Stimulated activated CD4-positive, alpha-beta T cell treated with anti-CD3 and anti-CD28 coated beads, Interleukin-4, amount 100 ng/mL, for 24 hours (primary cell): ENCODE measurements around the gene THSD4.
"Not testable (repeated sequence)": the region's sequence is repeated elsewhere in the genome, so short reads cannot be mapped to it uniquely, and the experiment has no call there.

Experiments
- DNase-seq: peaks from one replicate; pipeline ENCODE4 v3.0.0-alpha.2; 2020

Gene THSD4

DNA sequence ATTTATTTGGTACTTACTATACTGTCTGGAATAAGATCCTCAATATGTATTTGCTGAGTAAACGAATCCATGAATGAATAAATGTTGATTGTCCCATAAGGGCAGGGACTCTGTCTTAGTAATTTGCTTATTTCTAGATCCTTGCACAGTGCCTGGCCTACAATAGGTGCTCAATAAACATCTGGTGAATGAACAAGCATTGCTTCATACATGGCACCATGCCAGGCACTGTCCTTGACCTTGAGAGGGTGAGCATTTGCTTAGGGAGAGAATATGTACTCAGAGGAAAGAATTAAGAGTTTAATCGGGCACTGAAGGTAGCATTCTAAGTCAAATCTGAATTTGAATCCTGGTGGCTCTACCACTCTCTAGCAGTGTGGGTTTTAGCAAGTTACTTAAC lies 282.1 kb downstream of the THSD4 start:
- DNase-seq: no peak

DNA sequence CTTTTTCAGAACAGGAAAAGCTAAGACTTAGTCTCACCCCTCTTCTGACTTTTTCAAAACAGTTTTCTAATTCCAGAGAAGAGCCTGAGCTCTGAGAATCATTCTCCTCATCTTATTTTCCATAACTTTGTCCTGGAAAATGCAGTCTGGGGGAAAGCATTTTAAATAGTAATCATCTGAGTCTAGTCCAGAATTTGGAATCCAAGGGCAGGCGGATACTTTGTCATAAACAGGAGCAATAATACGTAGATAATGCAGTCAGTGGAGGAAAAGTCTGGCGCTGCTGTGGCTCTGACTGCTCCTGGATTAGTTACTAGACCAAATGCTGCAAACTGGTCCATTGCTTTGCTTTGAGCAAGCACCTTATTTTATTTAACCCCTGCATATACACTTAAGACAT lies 285.0 kb downstream of the THSD4 start:
- DNase-seq: no peak

DNA sequence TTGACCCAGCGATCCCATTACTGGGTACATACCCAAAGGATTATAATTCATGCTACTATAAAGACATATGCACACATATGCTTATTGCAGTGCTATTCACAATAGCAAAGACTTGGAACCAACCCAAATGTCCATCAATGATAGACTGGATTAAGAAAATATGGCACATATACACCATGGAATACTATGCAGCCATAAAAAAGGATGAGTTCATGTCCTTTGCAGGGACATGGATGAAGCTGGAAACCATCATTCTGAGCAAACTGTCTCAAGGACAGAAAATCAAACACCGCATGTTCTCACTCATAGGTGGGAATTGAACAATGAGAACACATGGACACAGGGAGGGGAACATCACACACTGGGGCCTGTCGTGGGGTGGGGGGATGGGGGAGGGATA lies 286.5 kb downstream of the THSD4 start:
- not testable (repeated sequence) for DNase-seq

DNA sequence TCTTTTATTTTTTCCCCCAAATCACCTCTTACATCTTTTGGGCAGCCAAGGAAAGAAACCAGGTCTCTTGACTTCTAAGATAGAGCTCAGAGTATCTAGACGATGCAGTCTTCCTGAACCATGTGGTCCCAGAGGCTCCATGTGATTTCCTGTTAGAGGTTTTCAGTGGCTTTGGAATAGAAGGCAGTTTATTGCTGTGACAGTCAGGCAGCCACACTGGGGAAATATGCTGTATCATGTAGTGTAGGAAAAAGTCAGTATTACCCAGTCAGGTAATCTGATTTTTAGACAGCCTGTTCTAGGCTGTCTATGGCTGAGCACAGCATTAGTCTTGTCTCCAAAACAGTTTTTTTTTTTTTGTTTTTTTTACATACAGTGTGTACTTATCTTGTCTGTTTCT lies 294.3 kb downstream of the THSD4 start:
- DNase-seq: no peak

DNA sequence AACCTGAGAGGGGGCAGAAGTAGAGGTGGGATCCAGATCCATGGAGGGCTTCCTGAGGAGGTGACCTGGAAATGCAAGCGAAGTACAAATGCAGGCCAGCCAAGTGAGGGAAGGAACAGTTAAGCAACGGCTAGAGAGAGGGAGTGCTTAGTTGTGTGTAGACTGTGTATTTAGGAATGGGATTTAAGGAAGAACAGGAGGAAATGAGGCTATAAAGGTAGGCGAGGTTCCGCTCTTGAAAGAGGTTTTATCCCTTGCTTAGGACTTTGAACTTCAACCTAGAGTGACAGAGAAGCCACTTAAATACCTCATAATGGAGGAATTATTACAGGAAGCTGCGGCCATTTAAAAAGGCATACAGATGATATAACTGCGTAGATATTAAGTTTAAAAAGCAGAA lies 295.1 kb downstream of the THSD4 start:
- DNase-seq: no peak

DNA sequence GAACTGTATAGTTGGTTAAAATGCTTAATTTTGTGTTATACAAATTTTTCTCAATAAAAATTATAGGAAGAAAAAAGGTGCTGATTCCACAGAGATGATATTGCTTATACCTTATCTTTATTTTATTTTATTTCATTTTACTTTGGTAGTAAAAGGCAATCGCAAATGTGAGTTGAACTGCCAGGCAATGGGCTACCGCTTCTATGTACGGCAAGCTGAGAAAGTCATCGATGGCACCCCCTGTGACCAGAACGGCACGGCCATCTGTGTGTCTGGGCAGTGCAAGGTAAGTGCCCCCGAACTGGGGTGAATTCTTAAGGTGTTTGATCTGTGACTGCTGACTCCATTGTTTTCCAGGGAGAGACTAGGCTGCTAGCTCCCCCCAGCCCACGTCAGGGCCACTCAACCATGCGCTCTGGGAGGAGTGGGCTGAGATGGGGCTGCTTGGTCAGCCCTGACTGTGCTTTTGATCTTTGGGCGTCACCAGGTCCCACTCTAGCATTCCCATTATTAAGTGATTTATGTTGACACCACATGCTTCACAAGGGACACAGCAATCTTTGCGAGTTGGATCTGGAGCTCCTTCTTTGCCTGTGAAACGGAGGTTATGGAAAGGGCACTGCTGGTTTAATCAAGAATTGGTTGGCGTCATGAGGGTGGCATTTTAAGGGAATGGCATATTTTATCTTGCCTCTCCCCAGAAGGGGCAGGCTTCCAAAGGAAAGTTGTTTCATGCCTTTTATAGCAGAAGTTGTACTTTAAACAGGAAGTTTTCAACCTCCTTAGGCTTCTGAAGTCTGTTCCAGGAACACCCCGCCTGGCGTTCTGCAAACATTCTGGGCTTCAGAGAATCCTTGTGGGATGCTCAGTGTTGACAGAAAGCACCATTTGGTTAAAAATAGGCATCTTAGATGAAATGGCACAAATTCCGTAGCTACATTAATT lies 296.5 kb downstream of the THSD4 start:
- DNase-seq: no peak

DNA sequence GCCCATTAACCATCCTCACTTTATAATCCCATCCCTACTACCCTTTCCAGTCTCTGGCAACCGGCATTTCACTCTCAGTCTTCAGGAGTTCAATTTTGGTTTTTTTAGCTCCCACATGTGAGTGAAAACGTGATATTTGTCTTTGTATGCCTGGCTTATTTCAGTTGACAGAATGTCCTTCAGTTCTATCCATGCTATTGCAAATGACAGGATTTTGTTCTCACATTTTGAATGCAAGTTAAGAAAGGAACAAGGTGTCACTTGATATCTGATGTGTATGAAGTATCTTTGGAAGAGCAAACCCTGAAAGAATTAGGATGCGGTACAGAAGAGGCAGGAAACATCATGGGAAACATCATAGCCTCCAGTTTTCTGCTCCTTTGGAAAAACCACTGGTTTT lies 298.1 kb downstream of the THSD4 start:
- no peak for DNase-seq

DNA sequence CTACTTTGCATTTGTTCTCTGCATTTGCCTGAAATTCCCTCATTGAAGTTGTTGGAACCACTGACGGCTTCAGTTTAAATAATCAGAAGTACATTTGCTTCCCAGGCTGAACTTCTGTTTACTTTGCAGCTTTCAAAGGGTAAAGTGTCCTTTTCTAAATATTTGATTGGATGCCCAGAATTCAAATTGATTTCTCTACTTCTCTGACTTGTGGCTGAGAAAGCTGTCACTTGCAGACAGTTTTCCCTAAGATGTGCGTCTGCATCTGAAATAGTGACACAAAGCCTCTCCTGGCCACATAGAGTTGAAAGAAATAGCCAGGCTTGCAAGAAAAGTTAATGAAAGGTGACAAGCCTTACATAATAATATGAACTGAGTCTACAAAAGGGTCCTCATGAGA lies 299.6 kb downstream of the THSD4 start:
- no peak for DNase-seq

DNA sequence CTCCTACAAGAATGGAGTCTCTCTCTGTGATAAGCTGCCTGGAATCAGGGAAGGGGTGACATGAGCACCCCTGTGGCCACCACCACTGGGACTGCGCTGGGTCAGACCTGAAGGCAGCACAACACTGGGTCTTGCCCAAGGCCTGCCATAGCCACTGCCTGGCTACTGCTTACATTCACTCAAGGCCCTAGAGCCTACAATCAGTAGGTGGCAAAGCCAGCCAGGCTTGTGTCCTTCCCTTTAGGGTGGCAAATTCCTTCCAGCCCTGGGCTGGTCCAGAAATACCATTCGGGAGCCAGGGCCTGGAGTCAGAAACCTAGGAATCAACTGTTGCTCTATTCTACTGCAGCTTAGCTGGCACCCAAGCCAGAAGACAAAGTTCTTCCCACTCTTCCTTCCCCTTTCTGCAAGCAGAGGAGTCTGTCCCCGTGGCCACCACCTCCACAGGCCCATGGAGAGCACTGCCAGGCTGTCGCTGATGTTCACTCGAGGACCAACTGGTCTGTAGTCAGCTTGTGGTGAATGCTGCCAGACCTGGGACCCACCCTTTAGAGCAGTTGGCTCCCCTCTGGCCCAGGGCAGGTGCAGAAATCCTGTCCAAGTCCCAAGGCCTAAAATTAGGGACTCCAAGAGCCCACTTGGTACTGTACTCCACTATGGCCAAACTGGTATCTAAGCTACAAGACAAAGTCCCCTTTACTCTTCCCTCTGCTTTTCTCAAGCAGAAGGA lies 307.4 kb downstream of the THSD4 start:
- no peak for DNase-seq

DNA sequence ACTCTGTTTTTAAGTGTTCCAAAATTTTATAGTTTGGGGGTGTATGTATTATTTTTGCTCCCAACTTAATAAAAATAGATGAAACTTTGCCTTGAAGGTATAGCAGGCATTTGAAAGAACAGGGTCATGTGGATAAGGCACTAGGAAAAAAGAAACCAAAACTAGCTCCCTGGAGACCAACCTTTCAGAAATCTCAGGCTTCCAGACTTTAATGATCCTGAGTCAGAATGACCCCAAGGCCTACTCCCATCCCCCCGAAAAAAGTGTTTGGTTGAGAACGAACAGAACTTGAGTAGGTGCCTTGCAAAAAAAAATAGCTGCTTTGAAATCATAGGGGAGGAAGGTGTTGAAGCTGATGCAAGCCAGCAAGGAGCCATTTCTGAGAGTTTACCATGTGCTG lies 309.5 kb downstream of the THSD4 start:
- DNase-seq: no peak

DNA sequence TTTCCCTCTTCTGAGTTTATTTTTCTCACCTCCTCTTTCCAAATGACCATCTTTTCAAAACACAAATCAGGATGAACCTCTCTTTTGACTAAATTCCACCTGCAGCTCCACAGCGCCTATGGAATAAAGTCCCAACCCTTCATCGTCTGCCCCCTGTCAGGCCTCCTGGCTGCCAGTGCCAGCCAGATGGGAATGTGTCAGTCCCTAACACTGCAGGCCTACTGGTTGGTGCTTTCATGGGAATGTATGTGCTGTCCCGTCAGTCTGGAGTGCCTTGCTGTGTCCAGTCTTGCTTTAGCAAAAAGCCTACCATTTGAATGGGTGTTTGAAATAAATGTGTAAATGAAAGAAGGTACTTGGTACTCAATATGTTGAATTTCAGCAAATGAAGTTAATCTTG lies 310.1 kb downstream of the THSD4 start:
- no peak for DNase-seq

DNA sequence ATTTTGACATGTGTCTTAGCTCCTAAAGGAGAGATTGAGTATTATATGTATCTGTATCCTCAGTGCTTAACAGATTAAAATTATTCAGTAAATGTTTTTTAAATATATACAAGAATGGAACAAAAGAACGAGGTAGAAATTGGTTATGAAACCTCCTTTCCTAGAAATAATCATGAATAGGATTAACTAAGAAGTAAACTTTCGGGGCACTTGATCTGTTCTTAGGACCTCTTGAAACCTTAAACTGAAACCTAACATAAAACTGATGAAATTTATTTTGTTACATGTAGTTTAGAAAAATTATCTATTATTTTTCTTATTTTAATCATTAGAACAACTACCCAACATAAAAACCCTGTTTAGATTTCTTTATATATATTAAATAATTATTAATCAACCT lies 311.5 kb downstream of the THSD4 start:
- no peak for DNase-seq

DNA sequence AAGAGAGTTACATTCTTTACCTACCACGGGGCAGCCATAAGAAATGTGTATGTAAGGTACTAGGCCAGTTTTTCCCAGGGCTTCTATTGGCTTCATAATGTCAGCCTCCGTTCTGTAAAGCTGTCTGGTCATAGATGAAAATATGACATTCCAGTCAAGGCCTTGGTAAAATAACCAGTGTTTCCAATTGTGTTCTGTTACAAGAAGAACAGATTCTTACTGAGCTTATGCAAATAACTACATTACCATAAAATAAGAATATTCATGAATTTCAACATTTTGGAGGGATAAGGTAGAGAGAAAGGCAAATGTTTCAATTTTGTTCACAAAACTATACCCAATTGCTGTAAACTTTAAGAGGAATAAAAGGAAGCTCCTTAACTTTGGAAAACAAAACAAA lies 315.5 kb downstream of the THSD4 start:
- no peak for DNase-seq

DNA sequence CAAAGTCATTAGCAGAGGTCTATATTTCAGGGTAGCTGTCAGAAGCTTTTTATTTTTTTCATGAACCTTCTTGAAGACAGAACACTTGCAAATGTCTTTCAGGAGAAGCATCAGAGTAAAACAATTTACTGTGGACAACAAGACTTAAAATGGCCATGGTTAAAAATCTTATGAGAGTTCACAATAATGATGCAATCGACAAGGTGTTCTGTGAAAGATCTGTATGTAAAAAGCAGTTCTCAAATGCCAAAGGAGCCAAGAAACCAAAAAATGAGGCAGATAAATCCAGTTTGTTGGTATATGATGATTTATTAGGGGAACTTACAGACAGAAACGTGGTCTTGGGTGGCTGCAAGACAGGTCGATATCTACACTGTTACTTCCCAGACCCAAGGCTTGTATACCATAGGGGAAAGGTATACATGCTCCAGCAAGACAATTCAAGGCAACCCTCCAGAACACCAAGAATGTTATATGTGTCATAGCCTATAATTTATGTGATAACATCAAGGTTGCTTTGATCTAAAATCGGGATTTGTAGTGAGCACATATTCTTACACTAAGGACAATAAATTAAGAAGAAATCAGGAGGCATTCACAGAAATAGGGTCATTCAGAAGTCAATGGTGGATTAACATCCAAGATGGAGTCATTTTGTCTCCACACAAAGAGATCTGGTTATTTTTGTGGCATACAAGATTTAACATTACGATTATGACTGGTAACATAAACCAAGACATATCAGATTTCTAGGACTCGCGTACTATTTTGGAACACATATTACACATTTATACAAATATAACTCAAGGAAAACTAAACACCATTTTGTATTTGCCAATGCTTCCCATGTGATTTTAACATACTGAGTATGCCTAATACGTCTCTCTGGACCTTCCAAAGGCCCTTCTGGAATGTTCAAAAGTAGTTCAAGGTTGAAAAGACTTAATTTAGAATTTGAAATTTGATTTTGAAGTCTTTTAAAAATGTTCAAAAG lies 316.4 kb downstream of the THSD4 start:
- DNase-seq: no peak

DNA sequence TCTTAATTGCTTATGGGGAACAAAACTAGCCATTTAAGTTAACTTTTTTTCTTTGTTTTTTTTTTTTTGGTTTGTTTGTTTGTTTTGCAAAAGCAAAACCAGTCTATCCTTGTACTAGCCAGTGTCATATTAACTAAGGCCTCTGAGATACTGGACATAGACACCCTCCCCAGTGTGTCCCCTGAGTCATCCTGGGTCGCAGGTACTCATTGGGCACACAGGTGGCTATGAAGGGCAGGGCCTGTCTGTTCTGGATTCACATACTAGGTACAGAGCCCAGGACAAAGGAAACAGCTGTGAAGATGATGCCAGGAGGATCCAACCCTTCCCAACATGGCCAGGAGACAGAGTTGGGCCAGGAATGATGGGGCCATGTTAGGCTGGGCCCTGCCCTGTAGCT lies 318.1 kb downstream of the THSD4 start:
- DNase-seq: no peak

DNA sequence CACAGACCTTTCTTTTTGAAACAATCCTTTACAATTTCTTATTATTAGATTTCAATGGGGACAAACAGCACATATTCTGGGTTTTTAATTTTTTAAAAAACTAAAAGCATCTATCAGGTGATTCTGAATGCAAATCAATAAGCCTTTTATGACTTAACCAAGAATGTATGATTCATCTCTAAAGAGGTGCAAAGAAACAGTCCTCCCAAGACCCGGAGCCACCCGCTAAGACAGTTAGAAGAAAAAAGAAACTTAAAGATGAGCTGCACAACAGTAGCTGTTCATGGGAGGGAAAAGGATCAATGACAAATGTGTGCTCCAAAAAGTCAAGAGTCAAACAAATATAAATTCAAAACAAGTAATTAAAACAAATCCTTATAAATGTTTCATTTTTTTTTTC lies 319.5 kb downstream of the THSD4 start:
- no peak for DNase-seq

DNA sequence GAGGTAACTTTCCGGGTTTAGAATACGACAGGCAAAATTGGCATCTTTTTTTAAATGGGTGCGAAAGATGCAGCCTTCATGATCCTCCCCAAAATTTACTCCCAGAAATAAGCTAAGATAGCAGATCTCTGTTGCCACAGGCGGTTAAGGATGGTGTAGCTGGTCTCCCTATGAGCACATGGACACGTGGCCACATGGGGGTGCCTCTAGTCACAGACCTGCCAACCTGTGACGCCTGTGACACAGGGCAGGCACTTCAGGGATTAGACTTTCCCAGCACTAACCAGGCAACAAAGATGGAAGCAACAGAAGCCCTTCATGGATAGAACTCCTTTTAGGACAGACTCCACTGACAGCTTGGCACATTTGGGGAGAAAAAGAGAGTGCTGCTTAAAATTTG lies 320.3 kb downstream of the THSD4 start:
- no peak for DNase-seq

DNA sequence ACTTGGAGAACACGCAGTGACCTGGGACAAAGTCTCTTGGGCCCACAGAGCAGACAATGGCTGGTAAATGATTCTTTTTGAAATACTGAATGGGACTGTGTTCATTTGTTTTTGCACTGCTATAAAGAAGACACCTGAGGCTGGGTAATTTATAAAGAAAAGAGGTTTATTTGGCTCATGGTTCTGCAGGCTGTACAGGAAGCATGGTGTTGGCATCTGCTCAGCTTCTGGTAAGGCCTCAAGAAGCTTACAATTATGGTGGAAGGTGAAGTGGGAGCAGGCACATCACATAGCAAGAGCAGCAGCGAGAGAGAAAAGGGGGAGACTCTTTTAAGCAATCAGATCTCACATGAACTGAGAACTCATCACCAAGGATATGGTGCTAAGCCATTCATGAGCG lies 321.6 kb downstream of the THSD4 start:
- no peak for DNase-seq

DNA sequence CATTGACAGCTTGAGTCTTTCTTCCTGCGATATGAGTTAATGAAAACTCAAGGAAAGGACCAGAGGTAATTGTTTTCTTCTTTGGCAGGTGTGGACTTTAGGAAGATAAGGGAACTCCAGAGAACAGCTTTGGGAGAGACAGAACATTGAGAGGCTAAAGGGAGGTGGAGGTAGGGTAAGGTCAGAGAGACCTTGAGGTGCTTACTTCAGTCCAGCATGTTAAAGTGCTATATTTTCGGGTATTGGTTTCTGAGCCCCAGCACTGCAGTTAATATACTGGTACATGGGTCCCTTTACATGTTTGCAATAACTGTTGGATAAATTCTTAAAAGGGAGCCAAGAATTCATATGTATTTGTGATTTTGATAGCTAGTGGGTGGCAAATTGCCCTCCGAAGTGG lies 322.1 kb downstream of the THSD4 start:
- no peak for DNase-seq

DNA sequence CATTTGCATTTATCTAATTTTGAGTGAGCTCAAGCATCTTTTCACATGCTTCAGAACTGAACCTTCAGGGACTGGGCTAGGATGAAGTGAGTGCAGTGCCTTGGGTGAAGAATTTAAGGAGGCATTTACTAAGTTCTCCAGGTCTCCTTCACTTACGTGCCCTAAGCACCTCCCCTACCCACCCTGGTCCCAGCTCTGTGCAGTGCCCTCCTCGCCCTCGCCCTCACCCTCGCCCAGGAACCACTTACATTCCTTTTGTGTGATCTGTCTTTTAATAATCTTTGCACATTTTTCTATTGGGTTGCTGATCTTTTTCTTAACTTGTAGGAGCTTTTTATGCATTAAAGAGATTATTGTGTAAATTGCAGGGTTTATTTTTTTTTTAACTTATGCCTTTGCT lies 322.6 kb downstream of the THSD4 start:
- no peak for DNase-seq

DNA sequence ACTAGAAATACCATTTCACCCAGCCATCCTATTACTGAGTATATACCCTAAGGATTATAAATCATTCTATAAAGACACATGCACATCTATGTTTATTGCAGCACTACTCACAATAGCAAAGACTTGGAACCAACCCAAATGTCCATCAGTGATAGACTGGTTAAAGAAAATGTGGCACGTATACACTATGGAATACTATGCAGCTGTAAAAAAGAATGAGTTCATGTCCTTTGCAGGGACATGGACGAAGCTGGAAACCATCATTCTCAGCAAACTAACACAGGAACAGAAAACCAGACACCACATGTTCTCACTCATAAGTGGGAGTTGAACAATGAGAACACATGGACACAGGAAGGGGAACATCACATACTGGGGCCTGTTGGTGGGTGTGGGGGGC lies 324.2 kb downstream of the THSD4 start:
- DNase-seq: not testable (repeated sequence)

DNA sequence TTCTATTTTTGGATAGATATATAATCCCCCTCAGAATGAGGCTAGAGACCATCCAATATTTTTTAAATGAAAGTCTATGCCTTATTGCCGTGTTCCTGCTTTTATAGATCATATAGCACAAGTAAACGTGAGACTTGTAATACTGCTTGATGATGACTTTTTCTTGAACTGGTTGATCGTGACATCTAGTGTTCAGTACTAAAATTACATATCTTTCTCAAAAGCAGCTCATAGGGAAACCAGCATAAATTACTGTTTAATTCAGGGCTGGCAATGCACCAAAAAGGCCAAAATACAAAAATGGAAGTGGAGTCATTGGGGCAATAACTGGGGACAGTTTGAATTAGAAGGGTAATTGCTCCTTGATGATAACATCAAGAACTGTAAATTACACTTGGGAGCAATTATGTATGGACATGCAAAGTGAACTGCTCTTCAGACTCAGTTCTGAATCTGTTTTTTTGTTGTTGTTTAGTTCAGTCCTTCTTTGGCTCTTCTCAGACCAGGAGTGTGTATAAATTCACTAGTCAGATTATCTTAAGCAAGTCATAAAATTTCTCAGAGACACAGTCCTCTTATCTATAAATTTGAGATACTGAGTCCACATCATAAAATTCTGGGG lies 325.3 kb downstream of the THSD4 start:
- no peak for DNase-seq

DNA sequence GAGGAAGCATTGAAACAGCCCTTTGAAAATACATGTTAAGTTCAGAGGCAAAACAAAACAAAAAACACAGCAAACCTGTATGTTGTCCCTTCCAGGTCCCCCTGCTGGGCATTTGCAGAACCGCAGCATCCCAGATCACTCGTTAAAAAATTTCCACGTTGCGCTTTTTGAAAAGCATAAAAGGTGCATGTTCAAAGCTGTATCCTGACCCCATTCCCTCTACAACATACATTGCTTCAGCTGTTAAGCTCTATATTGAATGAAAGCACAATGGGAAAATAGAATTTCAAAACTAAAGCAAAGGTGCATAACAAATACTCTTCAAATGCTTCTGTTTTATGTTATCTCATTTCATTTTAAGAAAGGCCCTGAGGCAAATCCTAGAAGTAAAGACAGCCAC lies 328.3 kb downstream of the THSD4 start:
- DNase-seq: peak; percentile 36
